ENCODE data around the gene CYBA.

GRCh38 chr16:88647178-88648070 is 3.4 kb downstream of the CYBA start:
- TF ChIP-seq CTCF (IDR thresholded peaks at IDR 0.05) (no peak), ZFX (IDR thresholded peaks at IDR 0.05; ENCODE audit: borderline replicate concordance) (no peak)
